ENCODE measurements around the gene MYO1H. TPM values are rescaled to one million over a fixed set of nuclear protein-coding genes. Genes with fewer than 3 reads are reported as not detected.

MYO1H gene
- total and polyA plus RNA-seq, 2 of the 13 experiments (the other 11 are each of a cell fraction or from before 2014, with no cell fraction given), result not detected

GRCh38 chr12:109359131-109359690 is 11.5 kb downstream of the MYO1H start (continued):
- TF ChIP-seq TFE3 (CRISPR knock-in tag; IDR thresholded peaks at IDR 0.05) (no peak), RORA (CRISPR knock-in tag; IDR thresholded peaks at IDR 0.05) (no peak), ZNF142 (CRISPR knock-in tag; IDR thresholded peaks at IDR 0.05) (no peak)

- Histone ChIP-seq H3K36me3 (replicated peaks in 1 of 2; ENCODE audit: control insufficient read depth in 1 of 2, insufficient read depth in 2 of 2, low read length in 2 of 2) (no peaks in the 10 kb centered on the region), H3K4me1 (ENCODE audit: insufficient read depth, low read length) (no peaks in the 10 kb centered on the region), H2AFZ (ENCODE audit: low read length) (no peak overlapping the region), H3K27me3 (ENCODE audit: control insufficient read depth in 1 of 2, insufficient read depth in 2 of 2, low read length in 2 of 2) (peaks cover 0 to 11% of the 10 kb centered on the region in 2 experiments; a peak in 3 of 5 replicates), H3K79me2 (ENCODE audit: insufficient read depth, low read length) (no peaks in the 10 kb centered on the region), H3K27ac (ENCODE audit: extremely low read length, insufficient read depth, low read length) (no peak overlapping the region), H3K9me3 (ENCODE audit: low read length) (no peaks in the 10 kb centered on the region), H4K20me1 (ENCODE audit: insufficient read depth, low read length) (no peaks in the 10 kb centered on the region), H3K9ac (ENCODE audit: insufficient read depth, low read depth, low read length) (no peak overlapping the region), H3K4me2 (ENCODE audit: low read depth, low read length) (no peak overlapping the region), H3K4me3 (replicated peaks in 1 of 3; ENCODE audit: insufficient read depth in 1 of 3, low read depth in 2 of 3, low read length in 3 of 3) (no peak overlapping the region)
- 4% methylated on average over 5 of the region's 5 CpGs for WGBS (ENCODE audit: low lambda C conversion rate)
- ATAC-seq (no peak), FAIRE-seq (no peak), DNase-seq (ENCODE audit: low spot score) (no peak)
- ChIA-PET CTCF (ENCODE audit: low intra/inter-chr PET ratio, low total read pairs) (no interaction called here), POLR2A (no interaction called here)
- BruUV-seq (replicated peaks), result no TSS peak
- in situ Hi-C loops (cut with HindIII; ENCODE audit: extremely low pct_ligation_motif_present, low pct_unique_long_range_greater_than_20kb), result no loop called here
- intact Hi-C loops (cut with micrococcal nuclease; ENCODE audit: unreplicated experiment), result no loop called here
- TF ChIP-seq ZNF362 (CRISPR knock-in tag; IDR thresholded peaks at IDR 0.05; ENCODE audit: borderline replicate concordance) (no peak), RFX5 (IDR thresholded peaks at IDR 0.05; ENCODE audit: low read depth, low read length) (no peak), FOXA3 (CRISPR knock-in tag; IDR thresholded peaks at IDR 0.05) (no peak), RBFOX2 (IDR thresholded peaks at IDR 0.05; ENCODE audit: low read depth, low read length) (no peak), PLRG1 (conservative IDR thresholded peaks at IDR 0.05) (no peak), ZSCAN21 (CRISPR knock-in tag; IDR thresholded peaks at IDR 0.05; ENCODE audit: borderline replicate concordance) (no peak), CERS6 (CRISPR knock-in tag; IDR thresholded peaks at IDR 0.05) (no peak), SMARCC2 (IDR thresholded peaks at IDR 0.05) (no peak), ZNF235 (CRISPR knock-in tag; IDR thresholded peaks at IDR 0.05; ENCODE audit: borderline replicate concordance) (no peak), ZNF841 (CRISPR knock-in tag; IDR thresholded peaks at IDR 0.05; ENCODE audit: borderline replicate concordance) (no peak)
Observed at GRCh38 chr12:109369831-109370230, 22.1 kb downstream of the MYO1H start.

Measured in HepG2 (cell line).